Liver (tissue), 9 donors: ENCODE results near the gene SPOCK2. TPM values are rescaled to one million over a fixed set of nuclear protein-coding genes. Genes with fewer than 3 reads are reported as not detected.

Source experiments
- DNase-seq: peaks from one replicate; pipeline ENCODE4 v3.0.0-alpha.2; 2017; ENCODE audit warnings: low spot score
- H3K27ac ChIP-seq, 2 donors: one replicate each; pipeline ENCODE4 v1.7.0; 2013; ENCODE audit warnings: inconsistent platforms in 2 of 2, low read length in 2 of 2, control low read depth in 1 of 2, low read depth in 1 of 2, mild to moderate bottlenecking in 1 of 2
- H3K27me3 ChIP-seq, 4 donors: one replicate each; pipeline versions ENCODE4 v1.6.1 to v1.7.0; 2013; ENCODE audit warnings: low read length in 3 of 4, inconsistent platforms in 1 of 4, mild to moderate bottlenecking in 1 of 4, moderate library complexity in 1 of 4; ENCODE audit not compliant: control insufficient read depth in 4 of 4, insufficient read depth in 4 of 4
- H3K36me3 ChIP-seq, 4 donors: one replicate each; pipeline versions ENCODE4 v1.6.1 to v1.7.0; 2013; ENCODE audit warnings: low read length in 3 of 4, mild to moderate bottlenecking in 3 of 4, low read depth in 1 of 4, moderate library complexity in 1 of 4; ENCODE audit not compliant: control insufficient read depth in 4 of 4, insufficient read depth in 3 of 4
- H3K4me1 ChIP-seq, 4 donors: one replicate each; pipeline versions ENCODE4 v1.6.1 to v1.7.0; 2013; ENCODE audit warnings: low read length in 3 of 4, mild to moderate bottlenecking in 3 of 4, moderate library complexity in 1 of 4; ENCODE audit not compliant: control insufficient read depth in 4 of 4, insufficient read depth in 4 of 4
- H3K4me3 ChIP-seq, 3 donors: one replicate each; pipeline versions ENCODE4 v1.6.1 to v1.7.0; 2013; ENCODE audit warnings: low read length in 3 of 3, control low read depth in 1 of 3, low read depth in 1 of 3, mild to moderate bottlenecking in 1 of 3
- H3K9ac ChIP-seq, 2 donors: one replicate each; pipeline ENCODE4 v1.7.0; 2013; ENCODE audit warnings: low read length in 2 of 2, mild to moderate bottlenecking in 2 of 2, moderate library complexity in 2 of 2, control low read depth in 1 of 2, low read depth in 1 of 2
- H3K9me3 ChIP-seq, 4 donors: one replicate each; pipeline versions ENCODE4 v1.6.1 to v1.7.0; 2013; ENCODE audit warnings: low read length in 3 of 4; ENCODE audit not compliant: control insufficient read depth in 4 of 4
- EGR1 ChIP-seq, 2 donors: IDR thresholded peaks; 2 replicates each; pipeline ENCODE4 v1.6.1; 2016 to 2018; ENCODE audit warnings: antibody characterized with exemption in 2 of 2, low read depth in 2 of 2
- FOXA1 ChIP-seq: IDR thresholded peaks from 2 replicates; pipeline ENCODE4 v1.6.1; 2016; ENCODE audit warnings: antibody characterized with exemption
- FOXA2 ChIP-seq: IDR thresholded peaks from 2 replicates; pipeline ENCODE4 v1.6.1; 2016; ENCODE audit warnings: antibody characterized with exemption
- GABPA ChIP-seq, 2 donors: IDR thresholded peaks in 1 of 2; conservative IDR thresholded peaks in 1 of 2; 2 replicates each; pipeline ENCODE4 v1.6.1; 2016; ENCODE audit warnings: antibody characterized with exemption in 2 of 2, mild to moderate bottlenecking in 1 of 2, moderate library complexity in 1 of 2
- HNF4A ChIP-seq, 2 donors: conservative IDR thresholded peaks; 2 replicates each; pipeline ENCODE4 v1.6.1; 2016; ENCODE audit warnings: antibody characterized with exemption in 2 of 2, mild to moderate bottlenecking in 2 of 2
- HNF4G ChIP-seq: IDR thresholded peaks from 2 replicates; pipeline ENCODE4 v1.6.1; 2016; ENCODE audit warnings: antibody characterized with exemption
- JUND ChIP-seq, 2 donors: IDR thresholded peaks; 2 replicates each; pipeline ENCODE4 v1.6.1; 2016; ENCODE audit warnings: antibody characterized with exemption in 2 of 2
- NR2F2 ChIP-seq: IDR thresholded peaks from 2 replicates; pipeline ENCODE4 v1.6.1; 2016; ENCODE audit warnings: antibody characterized with exemption
- RAD21 ChIP-seq, 2 donors: IDR thresholded peaks; 2 replicates each; pipeline ENCODE4 v1.6.1; 2016; ENCODE audit warnings: antibody characterized with exemption in 2 of 2, mild to moderate bottlenecking in 2 of 2
- RXRA ChIP-seq, 2 donors: IDR thresholded peaks; 2 replicates each; pipeline ENCODE4 v1.6.1; 2017 to 2018; ENCODE audit warnings: antibody characterized with exemption in 2 of 2, mild to moderate bottlenecking in 1 of 2
- SP1 ChIP-seq: IDR thresholded peaks from 2 replicates; pipeline ENCODE4 v1.6.1; 2018; ENCODE audit warnings: antibody characterized with exemption, mild to moderate bottlenecking
- TAF1 ChIP-seq: conservative IDR thresholded peaks from 2 replicates; pipeline ENCODE4 v1.6.1; 2016; ENCODE audit warnings: antibody characterized with exemption, mild to moderate bottlenecking
- YY1 ChIP-seq: IDR thresholded peaks from 2 replicates; pipeline ENCODE4 v1.6.1; 2016; ENCODE audit warnings: antibody characterized with exemption, mild to moderate bottlenecking
- WGBS: extraction: QIAGEN DNeasy Blood & Tissue Kit; methylation state at CpG from one replicate; pipeline ENCODE4 v1.1.7; 2013; 5-methylcytosine and 5-hydroxymethylcytosine counted together
- polyA plus RNA-seq, 2 donors: library from polyadenylated mRNA; stranded (reverse) in 1 of 2; unstranded in 1 of 2; fragments of 200-250 nt in 1 of 2; fragments of >200 nt in 1 of 2; fragmentation: Nextera tagmentation in 1 of 2; extraction: Ambion mirVana in 1 of 2; gene quantifications; one replicate each; pipeline versions ENCODE4 v1.2.1 to v1.2.3, GENCODE V29; 2013 to 2015
- total RNA-seq, 2 donors: library from RNA; depleted of rRNA; stranded (reverse); fragments of >200 nt; gene quantifications; one replicate each; pipeline ENCODE4 v1.2.3, GENCODE V29; 2014
- TF ChIP-seq, protein P1 (sequence below): IDR thresholded peaks from 2 replicates; pipeline ENCODE4 v1.6.1; 2016; ENCODE audit warnings: antibody characterized with exemption
- TF ChIP-seq, protein P2 (sequence below): fragments of 150-350 bp; IDR thresholded peaks from 2 replicates; pipeline ENCODE4 v1.5.1; 2017; ENCODE audit warnings: improper control_type of control experiment, low read depth, low read length; ENCODE audit not compliant: missing input control
- TF ChIP-seq, protein P3 (sequence below): IDR thresholded peaks from 2 replicates; pipeline ENCODE4 v1.6.1; 2016; ENCODE audit warnings: antibody characterized with exemption
- TF ChIP-seq, protein P4 (sequence below): IDR thresholded peaks from 2 replicates; pipeline ENCODE4 v1.6.1; 2016; ENCODE audit warnings: antibody characterized with exemption, mild to moderate bottlenecking
- TF ChIP-seq, protein P5 (sequence below): IDR thresholded peaks from 2 replicates; pipeline ENCODE4 v1.6.1; 2016; ENCODE audit warnings: antibody characterized with exemption
- donor health status: healthy.
- donor health status: healthy.
- donor health status: healthy.
- donor health status: healthy.
- donor health status: healthy.

Gene SPOCK2
- total and polyA plus RNA-seq, 4 donors = 0.36 to 1.7 (median 0.64) TPM

DNA sequence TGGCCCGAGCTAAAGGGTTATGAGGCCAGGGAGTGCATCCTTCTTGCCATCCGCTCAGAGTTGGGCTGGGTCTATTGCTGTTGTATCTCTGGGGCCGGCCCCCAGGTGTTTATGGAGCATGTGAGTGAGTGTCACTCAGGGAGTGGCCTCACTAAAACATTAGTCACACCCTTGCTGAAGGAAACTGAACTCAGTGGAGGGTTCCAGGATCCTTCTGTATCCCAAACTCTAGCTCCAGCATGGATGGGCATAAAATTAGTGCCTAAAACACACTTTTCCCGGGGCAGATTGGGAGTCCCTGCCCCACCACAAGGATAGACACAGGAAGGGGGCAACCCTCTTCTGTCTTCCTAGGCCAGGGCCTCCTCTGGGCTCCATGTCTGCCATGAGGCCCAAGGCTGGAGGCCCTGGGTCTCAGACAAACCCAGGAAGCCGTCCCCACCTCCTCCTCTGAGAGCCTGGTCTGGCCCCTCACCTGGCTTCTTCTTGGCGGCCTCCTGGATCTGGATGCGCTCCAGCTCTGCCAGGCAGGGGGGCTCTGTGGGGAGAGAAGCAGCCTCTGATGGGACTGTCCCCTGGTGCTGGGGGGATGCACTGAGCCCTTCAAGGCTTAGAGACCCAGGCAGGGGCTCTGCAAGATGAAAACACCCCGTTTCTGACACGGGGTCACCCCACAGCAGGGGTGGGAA is 24.5 kb downstream of the SPOCK2 start:
- no peak for DNase-seq
- TF ChIP-seq FOXA1 = no peak
- no peak for TF ChIP-seq SP1
- no peak for TF ChIP-seq RXRA (IDR thresholded peaks at IDR 0.05)
- TF ChIP-seq, protein P1, sequence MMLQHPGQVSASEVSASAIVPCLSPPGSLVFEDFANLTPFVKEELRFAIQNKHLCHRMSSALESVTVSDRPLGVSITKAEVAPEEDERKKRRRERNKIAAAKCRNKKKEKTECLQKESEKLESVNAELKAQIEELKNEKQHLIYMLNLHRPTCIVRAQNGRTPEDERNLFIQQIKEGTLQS = no peak
- no peak overlapping the region for H3K4me3 ChIP-seq
- H3K4me1 ChIP-seq = peaks cover 0 to 7% (median 1%) of the 10 kb centered on the region in 4 donors
- H3K27me3 ChIP-seq = no peaks in the 10 kb centered on the region
- WGBS = 91% methylated on average over 9 of the region's 9 CpGs
- H3K27ac ChIP-seq = no peak overlapping the region
- no peak overlapping the region for H3K9ac ChIP-seq
- no peaks in the 10 kb centered on the region for H3K9me3 ChIP-seq
- H3K36me3 ChIP-seq = no peaks in the 10 kb centered on the region

DNA sequence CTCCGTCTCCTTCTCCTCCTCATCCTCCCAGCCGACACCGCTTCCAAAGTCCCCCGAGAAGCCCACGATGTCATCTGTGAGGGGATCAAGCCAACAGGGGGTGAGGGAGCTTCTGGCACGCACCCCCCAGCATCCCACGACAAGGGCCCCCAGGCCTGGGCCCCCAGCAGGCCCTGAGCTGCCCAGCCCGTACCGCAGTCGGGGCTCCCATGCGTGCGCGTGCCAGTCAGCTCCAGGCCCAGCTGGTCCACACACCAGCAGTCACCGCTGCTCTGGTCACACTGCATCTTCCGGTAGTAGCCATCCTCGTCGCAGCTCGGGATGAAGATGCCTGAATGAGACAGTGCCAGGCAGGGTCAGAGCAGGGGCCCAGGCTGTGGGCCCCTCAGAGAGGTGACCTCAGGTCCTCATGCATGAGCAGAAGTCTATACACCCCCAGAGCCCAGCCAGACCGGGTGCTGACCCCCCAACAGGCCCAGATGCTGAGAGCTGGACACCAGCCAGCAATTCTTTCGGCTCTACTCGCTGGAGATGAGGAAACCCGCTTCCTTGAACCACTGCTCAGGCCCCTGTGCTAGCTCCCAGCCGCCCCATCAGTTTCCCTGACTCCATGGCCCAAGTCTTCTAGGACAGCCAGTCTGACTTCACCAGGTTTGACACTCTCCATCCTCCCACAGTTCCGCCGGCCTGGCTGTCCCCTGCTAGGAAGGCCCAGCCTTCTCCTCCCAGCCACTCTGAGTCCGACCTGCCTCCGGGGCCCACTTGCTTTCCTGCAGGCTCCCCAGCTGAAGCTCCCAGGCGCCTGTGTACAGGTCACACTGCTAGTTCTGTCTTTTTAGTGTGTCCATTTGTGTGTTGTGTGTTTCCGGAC is 25.3 kb downstream of the SPOCK2 start:
- Histone ChIP-seq H3K4me3 (no peak overlapping the region), H3K27ac (no peak overlapping the region), H3K9me3 (no peaks in the 10 kb centered on the region), H3K27me3 (no peaks in the 10 kb centered on the region), H3K36me3 (no peaks in the 10 kb centered on the region), H3K9ac (no peak overlapping the region), H3K4me1 (peaks cover 0 to 3% (median 0%) of the 10 kb centered on the region in 4 donors)
- DNase-seq = no peak
- WGBS = 95% methylated on average over 29 of the region's 29 CpGs
- TF ChIP-seq, protein P2, sequence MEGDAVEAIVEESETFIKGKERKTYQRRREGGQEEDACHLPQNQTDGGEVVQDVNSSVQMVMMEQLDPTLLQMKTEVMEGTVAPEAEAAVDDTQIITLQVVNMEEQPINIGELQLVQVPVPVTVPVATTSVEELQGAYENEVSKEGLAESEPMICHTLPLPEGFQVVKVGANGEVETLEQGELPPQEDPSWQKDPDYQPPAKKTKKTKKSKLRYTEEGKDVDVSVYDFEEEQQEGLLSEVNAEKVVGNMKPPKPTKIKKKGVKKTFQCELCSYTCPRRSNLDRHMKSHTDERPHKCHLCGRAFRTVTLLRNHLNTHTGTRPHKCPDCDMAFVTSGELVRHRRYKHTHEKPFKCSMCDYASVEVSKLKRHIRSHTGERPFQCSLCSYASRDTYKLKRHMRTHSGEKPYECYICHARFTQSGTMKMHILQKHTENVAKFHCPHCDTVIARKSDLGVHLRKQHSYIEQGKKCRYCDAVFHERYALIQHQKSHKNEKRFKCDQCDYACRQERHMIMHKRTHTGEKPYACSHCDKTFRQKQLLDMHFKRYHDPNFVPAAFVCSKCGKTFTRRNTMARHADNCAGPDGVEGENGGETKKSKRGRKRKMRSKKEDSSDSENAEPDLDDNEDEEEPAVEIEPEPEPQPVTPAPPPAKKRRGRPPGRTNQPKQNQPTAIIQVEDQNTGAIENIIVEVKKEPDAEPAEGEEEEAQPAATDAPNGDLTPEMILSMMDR = no peak
- TF ChIP-seq EGR1 (IDR thresholded peaks at IDR 0.05; ENCODE audit: low read depth in 2 of 2) = no peak
- TF ChIP-seq HNF4A (conservative IDR thresholded peaks at IDR 0.05) = no peak
- no peak for TF ChIP-seq NR2F2
- no peak for TF ChIP-seq YY1
- TF ChIP-seq HNF4G = no peak
- no peak for TF ChIP-seq GABPA (IDR thresholded peaks at IDR 0.05 in 1 of 2, conservative IDR thresholded peaks at IDR 0.05 in 1 of 2)
- TF ChIP-seq, protein P3, sequence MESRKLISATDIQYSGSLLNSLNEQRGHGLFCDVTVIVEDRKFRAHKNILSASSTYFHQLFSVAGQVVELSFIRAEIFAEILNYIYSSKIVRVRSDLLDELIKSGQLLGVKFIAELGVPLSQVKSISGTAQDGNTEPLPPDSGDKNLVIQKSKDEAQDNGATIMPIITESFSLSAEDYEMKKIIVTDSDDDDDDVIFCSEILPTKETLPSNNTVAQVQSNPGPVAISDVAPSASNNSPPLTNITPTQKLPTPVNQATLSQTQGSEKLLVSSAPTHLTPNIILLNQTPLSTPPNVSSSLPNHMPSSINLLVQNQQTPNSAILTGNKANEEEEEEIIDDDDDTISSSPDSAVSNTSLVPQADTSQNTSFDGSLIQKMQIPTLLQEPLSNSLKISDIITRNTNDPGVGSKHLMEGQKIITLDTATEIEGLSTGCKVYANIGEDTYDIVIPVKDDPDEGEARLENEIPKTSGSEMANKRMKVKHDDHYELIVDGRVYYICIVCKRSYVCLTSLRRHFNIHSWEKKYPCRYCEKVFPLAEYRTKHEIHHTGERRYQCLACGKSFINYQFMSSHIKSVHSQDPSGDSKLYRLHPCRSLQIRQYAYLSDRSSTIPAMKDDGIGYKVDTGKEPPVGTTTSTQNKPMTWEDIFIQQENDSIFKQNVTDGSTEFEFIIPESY = no peak
- TF ChIP-seq RAD21 (IDR thresholded peaks at IDR 0.05) = no peak
- TF ChIP-seq RXRA (IDR thresholded peaks at IDR 0.05) = no peak
- no peak for TF ChIP-seq FOXA1
- TF ChIP-seq, protein P4, sequence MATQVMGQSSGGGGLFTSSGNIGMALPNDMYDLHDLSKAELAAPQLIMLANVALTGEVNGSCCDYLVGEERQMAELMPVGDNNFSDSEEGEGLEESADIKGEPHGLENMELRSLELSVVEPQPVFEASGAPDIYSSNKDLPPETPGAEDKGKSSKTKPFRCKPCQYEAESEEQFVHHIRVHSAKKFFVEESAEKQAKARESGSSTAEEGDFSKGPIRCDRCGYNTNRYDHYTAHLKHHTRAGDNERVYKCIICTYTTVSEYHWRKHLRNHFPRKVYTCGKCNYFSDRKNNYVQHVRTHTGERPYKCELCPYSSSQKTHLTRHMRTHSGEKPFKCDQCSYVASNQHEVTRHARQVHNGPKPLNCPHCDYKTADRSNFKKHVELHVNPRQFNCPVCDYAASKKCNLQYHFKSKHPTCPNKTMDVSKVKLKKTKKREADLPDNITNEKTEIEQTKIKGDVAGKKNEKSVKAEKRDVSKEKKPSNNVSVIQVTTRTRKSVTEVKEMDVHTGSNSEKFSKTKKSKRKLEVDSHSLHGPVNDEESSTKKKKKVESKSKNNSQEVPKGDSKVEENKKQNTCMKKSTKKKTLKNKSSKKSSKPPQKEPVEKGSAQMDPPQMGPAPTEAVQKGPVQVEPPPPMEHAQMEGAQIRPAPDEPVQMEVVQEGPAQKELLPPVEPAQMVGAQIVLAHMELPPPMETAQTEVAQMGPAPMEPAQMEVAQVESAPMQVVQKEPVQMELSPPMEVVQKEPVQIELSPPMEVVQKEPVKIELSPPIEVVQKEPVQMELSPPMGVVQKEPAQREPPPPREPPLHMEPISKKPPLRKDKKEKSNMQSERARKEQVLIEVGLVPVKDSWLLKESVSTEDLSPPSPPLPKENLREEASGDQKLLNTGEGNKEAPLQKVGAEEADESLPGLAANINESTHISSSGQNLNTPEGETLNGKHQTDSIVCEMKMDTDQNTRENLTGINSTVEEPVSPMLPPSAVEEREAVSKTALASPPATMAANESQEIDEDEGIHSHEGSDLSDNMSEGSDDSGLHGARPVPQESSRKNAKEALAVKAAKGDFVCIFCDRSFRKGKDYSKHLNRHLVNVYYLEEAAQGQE = no peak
- no peak for TF ChIP-seq TAF1
- TF ChIP-seq JUND (IDR thresholded peaks at IDR 0.05) = no peak
- no peak for TF ChIP-seq SP1
- TF ChIP-seq, protein P1 = no peak
- TF ChIP-seq, protein P5, sequence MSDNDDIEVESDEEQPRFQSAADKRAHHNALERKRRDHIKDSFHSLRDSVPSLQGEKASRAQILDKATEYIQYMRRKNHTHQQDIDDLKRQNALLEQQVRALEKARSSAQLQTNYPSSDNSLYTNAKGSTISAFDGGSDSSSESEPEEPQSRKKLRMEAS = no peak
- no peak for TF ChIP-seq FOXA2
